Caco-2 (cell line): ENCODE data around the gene PCID2. TPM values are rescaled to one million over a fixed set of nuclear protein-coding genes. Genes with fewer than 3 reads are reported as not detected.

Experiments
- BruUV-seq: library from RNA; stranded (reverse); fragments of 400-500 nt; replicated peaks from 2 replicates; lab custom pipeline; 2021; lab: Mats Ljungman, UMichigan
- CTCF ChIA-PET: fragments of 300-600 bp; sonication (Branson Sonifier 250); formaldehyde crosslinking; loops from one replicate; lab custom pipeline; 2022; ENCODE audit warnings: antibody characterized with exemption; lab: Charles Lee
- POLR2A ChIA-PET: fragments of 300-600 bp; sonication (Branson Sonifier 250); formaldehyde crosslinking; loops from one replicate; lab custom pipeline; 2022; ENCODE audit warnings: antibody characterized with exemption; lab: Charles Lee
- DNase-seq, 2 experiments: peaks; one replicate each; pipeline versions ENCODE4 v3.0.0 to v3.0.0-alpha.2; 2020 to 2022
- H3K27me3 ChIP-seq: replicated peaks from 2 replicates; pipeline ENCODE4 v1.6.0; 2011; ENCODE audit warnings: low read length; ENCODE audit not compliant: control insufficient read depth, insufficient read depth
- H3K36me3 ChIP-seq: 2 replicates; pipeline ENCODE4 v1.5.1; 2011; ENCODE audit warnings: low read length; ENCODE audit not compliant: control insufficient read depth, insufficient read depth
- H3K4me1 ChIP-seq: fragments of 250-450 bp; sonication (Bioruptor Pico); 2 replicates; pipeline ENCODE4 v1.5.1; 2020; ENCODE audit warnings: mild to moderate bottlenecking
- H3K4me3 ChIP-seq: 2 replicates; pipeline ENCODE4 v1.5.1; 2011; ENCODE audit warnings: low read depth, mild to moderate bottlenecking, control low read depth, low read length
- H3K9me3 ChIP-seq: fragments of 250-450 bp; sonication (Bioruptor Pico); 2 replicates; pipeline ENCODE4 v1.5.1; 2020; ENCODE audit warnings: mild to moderate bottlenecking, moderate library complexity
- H3K27ac Mint-ChIP-seq: one replicate; pipeline ENCODE4 v1.8.0; 2022; ENCODE audit warnings: mixed read lengths; ENCODE audit not compliant: unreplicated experiment
- H3K27me3 Mint-ChIP-seq: one replicate; pipeline ENCODE4 v1.8.0; 2022; ENCODE audit warnings: mixed read lengths; ENCODE audit not compliant: insufficient read depth, unreplicated experiment
- H3K36me3 Mint-ChIP-seq: one replicate; pipeline ENCODE4 v1.8.0; 2022; ENCODE audit warnings: mild to moderate bottlenecking, mixed read lengths; ENCODE audit not compliant: insufficient read depth, unreplicated experiment
- H3K4me1 Mint-ChIP-seq: one replicate; pipeline ENCODE4 v1.8.0; 2022; ENCODE audit warnings: low read depth, mixed read lengths; ENCODE audit not compliant: unreplicated experiment
- H3K4me3 Mint-ChIP-seq: one replicate; pipeline ENCODE4 v1.8.0; 2022; ENCODE audit warnings: mild to moderate bottlenecking, moderate library complexity, mixed read lengths; ENCODE audit not compliant: unreplicated experiment
- H3K9me3 Mint-ChIP-seq: one replicate; pipeline ENCODE4 v1.8.0; 2022; ENCODE audit warnings: mixed read lengths; ENCODE audit not compliant: unreplicated experiment
- CTCF ChIP-seq, 2 experiments: fragments of 200-600 bp in 1 of 2; IDR thresholded peaks; 1 replicate in 1 of 2; 2 replicates in 1 of 2; pipeline versions ENCODE4 v1.5.1 to v1.8.0; 2011 to 2022; ENCODE audit warnings: antibody characterized with exemption in 1 of 2, control low read depth in 1 of 2, inconsistent platforms in 1 of 2, low read depth in 1 of 2, low read length in 1 of 2, mild to moderate bottlenecking in 1 of 2, moderate library complexity in 1 of 2; ENCODE audit not compliant: insufficient read depth in 1 of 2, severe bottlenecking in 1 of 2, unreplicated experiment in 1 of 2
- intact Hi-C: fragments of 100-400 bp; cut with micrococcal nuclease; formaldehyde crosslinking; loops from one replicate; pipeline ENCODE4 v1.10.0; 2022; ENCODE audit not compliant: unreplicated experiment
- total RNA-seq: library from RNA; stranded (reverse); gene quantifications from 2 replicates; pipeline ENCODE4 v1.2.3, GENCODE V29; 2022

The PCID2 gene
- total RNA-seq, 1 experiment from 2014 or later, result 81.5 TPM

- peaks cover 5% of the 10 kb centered on the region for H3K36me3 ChIP-seq
- no peaks in the 10 kb centered on the region for H3K9me3 ChIP-seq
- peaks cover 1% of the 10 kb centered on the region; the same call in 1 of the 2 replicates for H3K4me1 ChIP-seq
- Mint-ChIP-seq H3K4me1 (peaks cover 19% of the 10 kb centered on the region), H3K36me3 (peaks cover 64% of the 10 kb centered on the region), H3K27me3 (no peaks in the 10 kb centered on the region), H3K27ac (no peak overlapping the region), H3K9me3 (no peaks in the 10 kb centered on the region), H3K4me3 (no peak overlapping the region)
- no peak for TF ChIP-seq CTCF (IDR thresholded peaks at IDR 0.05; ENCODE audit: insufficient read depth in 1 of 2, low read depth in 1 of 2, low read length in 1 of 2, severe bottlenecking in 1 of 2, unreplicated experiment in 1 of 2)
- H3K4me3 ChIP-seq, result no peak overlapping the region
- BruUV-seq, result no TSS peak
- DNase-seq, result no peak
- CTCF ChIA-PET, result no interaction called here
- intact Hi-C loops, result loop anchor here (10.0 kb wide), 2 partner anchors 167 to 257 kb away; no protein-coding TSS in a partner anchor
- POLR2A ChIA-PET, result no interaction called here
- no peaks in the 10 kb centered on the region for H3K27me3 ChIP-seq
These were observed 6.7 kb downstream of the PCID2 start for GRCh38 chr13:113201815-113202214.

GRCh38 chr13:113196970-113197737 lies 11.3 kb downstream of the PCID2 start:
- intact Hi-C loops, result no loop called here
- no peaks in the 10 kb centered on the region for H3K27me3 Mint-ChIP-seq
- H3K4me3 Mint-ChIP-seq, result no peak overlapping the region
- BruUV-seq, result no TSS peak
- no peaks in the 10 kb centered on the region for H3K4me1 ChIP-seq
- peaks cover 2% of the 10 kb centered on the region for H3K4me1 Mint-ChIP-seq
- no peaks in the 10 kb centered on the region for H3K9me3 Mint-ChIP-seq
- H3K9me3 ChIP-seq, result no peaks in the 10 kb centered on the region
- DNase-seq, result no peak
- CTCF ChIA-PET, result no interaction called here
- H3K4me3 ChIP-seq, result no peak overlapping the region
- no peak for TF ChIP-seq CTCF (IDR thresholded peaks at IDR 0.05; ENCODE audit: insufficient read depth in 1 of 2, low read depth in 1 of 2, low read length in 1 of 2, severe bottlenecking in 1 of 2, unreplicated experiment in 1 of 2)
- POLR2A ChIA-PET, result interaction anchor here (0.7 kb wide), 1 partner anchor 11 kb away, joined by 3 read pairs; the partner anchor contains the start of gene PCID2
- H3K27ac Mint-ChIP-seq, result no peak overlapping the region
- H3K36me3 ChIP-seq, result peaks cover 6% of the 10 kb centered on the region
- H3K36me3 Mint-ChIP-seq, result peaks cover 82% of the 10 kb centered on the region
- no peaks in the 10 kb centered on the region for H3K27me3 ChIP-seq

GRCh38 chr13:113195360-113195759 lies 13.1 kb downstream of the PCID2 start:
- H3K36me3 ChIP-seq, result peaks cover 6% of the 10 kb centered on the region
- POLR2A ChIA-PET, result no interaction called here
- H3K27me3 Mint-ChIP-seq, result no peaks in the 10 kb centered on the region
- no peaks in the 10 kb centered on the region for H3K4me1 ChIP-seq
- H3K4me3 ChIP-seq, result no peak overlapping the region
- no peaks in the 10 kb centered on the region for H3K9me3 ChIP-seq
- H3K27ac Mint-ChIP-seq, result no peak overlapping the region
- DNase-seq, result no peak
- no peak for TF ChIP-seq CTCF (IDR thresholded peaks at IDR 0.05; ENCODE audit: insufficient read depth in 1 of 2, low read depth in 1 of 2, low read length in 1 of 2, severe bottlenecking in 1 of 2, unreplicated experiment in 1 of 2)
- no TSS peak for BruUV-seq
- CTCF ChIA-PET, result no interaction called here
- H3K4me1 Mint-ChIP-seq, result no peaks in the 10 kb centered on the region
- no peaks in the 10 kb centered on the region for H3K9me3 Mint-ChIP-seq
- H3K36me3 Mint-ChIP-seq, result peaks cover 84% of the 10 kb centered on the region
- H3K4me3 Mint-ChIP-seq, result no peak overlapping the region
- intact Hi-C loops, result no loop called here
- no peaks in the 10 kb centered on the region for H3K27me3 ChIP-seq
